Prostate gland (tissue), 2 donors: ENCODE data around the gene EIF4EBP3. TPM values are rescaled to one million over a fixed set of nuclear protein-coding genes. Genes with fewer than 3 reads are reported as not detected.

Source experiments
- DNase-seq: peaks from one replicate; pipeline ENCODE4 v3.0.0-alpha.2; 2019; ENCODE audit warnings: low spot score
- H3K27ac ChIP-seq, 2 donors: fragments of 200-600 bp; sonication (generic); 2 replicates each; pipeline ENCODE4 v1.5.1; 2017 to 2019
- H3K27me3 ChIP-seq: fragments of 200-600 bp; sonication (generic); replicated peaks from 2 replicates; pipeline ENCODE4 v1.5.1; 2019; ENCODE audit not compliant: insufficient read depth
- H3K36me3 ChIP-seq, 2 donors: fragments of 200-600 bp; sonication (generic); 1 replicate in 1 of 2; 2 replicates in 1 of 2; pipeline versions ENCODE4 v1.5.1 to v1.8.1; 2017 to 2019
- H3K4me1 ChIP-seq: fragments of 200-600 bp; sonication (generic); replicated peaks from 2 replicates; pipeline ENCODE4 v1.5.1; 2019
- H3K4me3 ChIP-seq, 2 donors: fragments of 200-600 bp; sonication (generic); 2 replicates each; pipeline ENCODE4 v1.5.1; 2017 to 2019
- H3K9me3 ChIP-seq: fragments of 200-600 bp; sonication (generic); 2 replicates; pipeline ENCODE4 v1.5.1; 2017
- POLR2A ChIP-seq: fragments of 450-650 bp; IDR thresholded peaks from one replicate; pipeline ENCODE4 v1.6.1; 2016; ENCODE audit warnings: antibody characterized with exemption, mild to moderate bottlenecking
- POLR2AphosphoS5 ChIP-seq: sonication (generic); formaldehyde crosslinking; IDR thresholded peaks from one replicate; pipeline ENCODE4 v1.6.1; 2017; ENCODE audit warnings: antibody characterized with exemption
- WGBS: methylation state at CpG from one replicate; pipeline ENCODE4 v1.1.5; 2018; 5-methylcytosine and 5-hydroxymethylcytosine counted together
- intact Hi-C: fragments of 100-400 bp; cut with DNase I; formaldehyde crosslinking; loops from one replicate; pipeline ENCODE4 v1.14.2; 2022
- total RNA-seq, 2 donors: library from RNA; depleted of rRNA; stranded (reverse); fragments of >200 nt; gene quantifications; one replicate each; pipeline ENCODE4 v1.1.0, GENCODE V29; 2016
- TF ChIP-seq, protein P1 (sequence below), 4 experiments: fragments of 200-600 bp in 2 of 4; fragments of 450-650 bp in 2 of 4; sonication (generic) in 2 of 4; IDR thresholded peaks; 1 replicate in 3 of 4; 2 replicates in 1 of 4; pipeline ENCODE4 v1.5.1; 2016 to 2019; ENCODE audit warnings: antibody characterized with exemption in 4 of 4, mild to moderate bottlenecking in 2 of 4, moderate library complexity in 2 of 4

The EIF4EBP3 gene
- total RNA-seq, 2 donors from 2014 or later = 28.3 to 41.4 TPM

DNA sequence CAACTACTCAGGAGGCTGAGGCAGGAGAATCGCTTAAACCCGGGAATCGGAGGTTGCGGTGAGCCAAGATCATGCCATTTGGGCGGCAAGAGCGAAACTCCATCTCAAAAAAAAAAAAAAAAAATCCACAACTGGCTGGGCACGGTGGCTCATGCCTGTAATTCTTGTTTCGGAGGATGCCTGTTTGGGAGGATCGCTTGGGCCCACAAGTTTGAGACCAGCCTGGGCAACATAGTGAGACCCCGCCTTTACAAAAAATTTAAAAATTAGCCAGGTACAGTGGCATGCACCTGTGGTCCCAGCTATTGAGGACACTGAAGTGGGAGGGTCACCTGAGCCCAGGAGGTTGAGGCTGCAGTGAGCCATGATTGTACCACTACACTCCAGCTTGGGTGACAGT, 1.9 kb upstream of the EIF4EBP3 start:
- H3K9me3 ChIP-seq = no peaks in the 10 kb centered on the region
- TF ChIP-seq POLR2AphosphoS5 = no peak
- TF ChIP-seq POLR2A = no peak
- TF ChIP-seq, protein P1, sequence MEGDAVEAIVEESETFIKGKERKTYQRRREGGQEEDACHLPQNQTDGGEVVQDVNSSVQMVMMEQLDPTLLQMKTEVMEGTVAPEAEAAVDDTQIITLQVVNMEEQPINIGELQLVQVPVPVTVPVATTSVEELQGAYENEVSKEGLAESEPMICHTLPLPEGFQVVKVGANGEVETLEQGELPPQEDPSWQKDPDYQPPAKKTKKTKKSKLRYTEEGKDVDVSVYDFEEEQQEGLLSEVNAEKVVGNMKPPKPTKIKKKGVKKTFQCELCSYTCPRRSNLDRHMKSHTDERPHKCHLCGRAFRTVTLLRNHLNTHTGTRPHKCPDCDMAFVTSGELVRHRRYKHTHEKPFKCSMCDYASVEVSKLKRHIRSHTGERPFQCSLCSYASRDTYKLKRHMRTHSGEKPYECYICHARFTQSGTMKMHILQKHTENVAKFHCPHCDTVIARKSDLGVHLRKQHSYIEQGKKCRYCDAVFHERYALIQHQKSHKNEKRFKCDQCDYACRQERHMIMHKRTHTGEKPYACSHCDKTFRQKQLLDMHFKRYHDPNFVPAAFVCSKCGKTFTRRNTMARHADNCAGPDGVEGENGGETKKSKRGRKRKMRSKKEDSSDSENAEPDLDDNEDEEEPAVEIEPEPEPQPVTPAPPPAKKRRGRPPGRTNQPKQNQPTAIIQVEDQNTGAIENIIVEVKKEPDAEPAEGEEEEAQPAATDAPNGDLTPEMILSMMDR (IDR thresholded peaks at IDR 0.05) = no peak
- intact Hi-C loops = loop anchor here (5.0 kb wide), 1 partner anchor 92 kb away; the partner anchor contains the start of gene TMCO6
- WGBS = 98% methylated on average over 10 of the region's 10 CpGs
- peaks cover 0 to 10% of the 10 kb centered on the region in 2 donors for H3K36me3 ChIP-seq
- peak overlapping the region in 1 of 2 donors; percentile 97 for H3K27ac ChIP-seq
- H3K27me3 ChIP-seq = no peaks in the 10 kb centered on the region
- DNase-seq = no peak
- peaks cover 21% of the 10 kb centered on the region for H3K4me1 ChIP-seq
- H3K4me3 ChIP-seq = no peak overlapping the region

DNA sequence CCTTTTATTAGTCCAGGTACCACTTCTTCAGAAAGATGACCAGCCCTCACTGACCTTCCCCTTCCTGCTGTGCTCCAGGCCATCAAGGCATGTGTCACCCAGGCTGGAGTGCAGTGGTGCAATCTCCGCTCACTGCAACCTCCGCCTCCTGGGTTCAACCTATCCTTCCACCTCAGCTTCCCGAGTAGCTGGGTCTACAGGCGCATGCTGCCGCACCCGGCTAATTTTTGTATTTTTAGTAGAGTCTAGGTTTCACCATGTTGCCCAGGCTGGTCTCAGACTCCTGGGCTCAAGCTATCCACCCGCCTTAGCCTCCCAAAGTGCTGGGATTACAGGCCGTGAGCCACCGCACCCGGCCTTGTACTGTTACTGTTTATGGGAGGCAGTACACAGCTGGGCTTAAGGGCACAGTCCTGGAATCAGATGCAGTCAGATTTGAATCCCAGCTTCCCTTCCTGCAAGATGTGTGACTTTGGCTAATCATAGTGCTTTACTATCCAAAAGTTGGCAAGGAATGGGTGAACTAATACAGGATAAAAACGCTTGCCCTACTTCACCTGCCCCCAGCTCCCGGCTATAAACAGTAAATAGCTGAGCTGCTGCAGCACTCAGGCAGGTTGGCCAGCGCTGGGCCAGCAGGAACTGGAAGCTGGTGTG, 483 bp upstream of the EIF4EBP3 start:
- peaks cover 0 to 8% of the 10 kb centered on the region in 2 donors for H3K36me3 ChIP-seq
- H3K27ac ChIP-seq = peak overlapping the region; percentile 94 to 97
- TF ChIP-seq POLR2AphosphoS5 = no peak
- TF ChIP-seq, protein P1 (IDR thresholded peaks at IDR 0.05) = no peak
- TF ChIP-seq POLR2A = no peak
- peaks cover 21% of the 10 kb centered on the region for H3K4me1 ChIP-seq
- H3K27me3 ChIP-seq = no peaks in the 10 kb centered on the region
- H3K4me3 ChIP-seq = peak overlapping the region; percentile 43 to 45
- intact Hi-C loops = loop anchor here (5.0 kb wide), 1 partner anchor 90 kb away; the partner anchor contains the start of gene TMCO6
- WGBS = 38% methylated on average over 13 of the region's 13 CpGs
- H3K9me3 ChIP-seq = no peaks in the 10 kb centered on the region
- DNase-seq = no peak

DNA sequence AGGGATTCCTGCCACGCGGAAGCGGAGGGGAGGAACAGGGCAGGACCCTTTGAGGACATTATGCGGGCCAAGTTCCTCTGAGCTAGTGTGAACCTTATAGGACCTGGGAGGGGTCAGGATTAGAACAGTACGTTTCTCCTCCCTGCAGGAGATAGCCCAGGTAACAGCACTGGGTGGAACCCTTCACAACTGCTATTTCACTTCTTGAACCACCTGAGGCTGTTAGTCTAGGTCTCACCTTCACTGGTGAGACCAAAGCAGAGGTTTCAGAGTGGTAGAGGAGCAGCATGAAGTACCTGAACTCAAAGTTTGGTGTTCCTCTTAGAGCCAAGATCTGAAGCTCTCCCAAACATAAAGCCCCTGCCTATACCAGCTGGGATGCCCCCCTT, 832 bp downstream of the EIF4EBP3 start:
- no peak for DNase-seq
- Histone ChIP-seq H3K27me3 (no peaks in the 10 kb centered on the region), H3K4me3 (peak overlapping the region; percentile 43 to 45), H3K27ac (peak overlapping the region; percentile 94 to 97), H3K9me3 (no peaks in the 10 kb centered on the region), H3K4me1 (peaks cover 21% of the 10 kb centered on the region), H3K36me3 (peaks cover 0 to 5% of the 10 kb centered on the region in 2 donors)
- WGBS = 0% methylated on average over 5 of the region's 5 CpGs
- intact Hi-C loops = loop anchor here (5.0 kb wide), 1 partner anchor 89 kb away; the partner anchor contains the start of gene TMCO6
- TF ChIP-seq POLR2AphosphoS5 (peak; percentile 75), POLR2A (no peak)
- TF ChIP-seq, protein P1 (IDR thresholded peaks at IDR 0.05) = no peak

DNA sequence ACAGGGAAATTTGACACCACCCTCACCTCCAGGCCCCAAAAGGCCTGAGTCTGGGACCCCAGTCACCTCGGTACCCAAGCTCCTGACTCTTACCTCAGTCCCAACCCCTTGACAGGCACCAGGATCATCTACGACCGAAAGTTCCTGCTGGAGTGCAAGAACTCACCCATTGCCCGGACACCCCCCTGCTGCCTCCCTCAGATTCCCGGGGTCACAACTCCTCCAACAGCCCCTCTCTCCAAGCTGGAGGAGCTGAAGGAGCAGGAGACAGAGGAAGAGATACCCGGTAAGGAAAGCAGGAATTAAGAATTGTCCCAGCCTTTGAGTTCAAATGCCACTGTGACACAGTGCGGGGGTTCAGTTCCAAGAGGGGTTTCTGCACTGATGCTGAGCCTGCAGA, 1.3 kb downstream of the EIF4EBP3 start:
- H3K4me3 ChIP-seq = no peak overlapping the region
- H3K36me3 ChIP-seq = peaks cover 0 to 5% of the 10 kb centered on the region in 2 donors
- no peak for TF ChIP-seq POLR2AphosphoS5
- TF ChIP-seq, protein P1 (IDR thresholded peaks at IDR 0.05) = no peak
- no peak for TF ChIP-seq POLR2A
- peaks cover 21% of the 10 kb centered on the region for H3K4me1 ChIP-seq
- H3K9me3 ChIP-seq = no peaks in the 10 kb centered on the region
- no peaks in the 10 kb centered on the region for H3K27me3 ChIP-seq
- intact Hi-C loops = loop anchor here (5.0 kb wide), 1 partner anchor 89 kb away; the partner anchor contains the start of gene TMCO6
- peak overlapping the region; percentile 94 to 97 for H3K27ac ChIP-seq
- WGBS = 86% methylated on average over 7 of the region's 7 CpGs
- DNase-seq = peak; percentile 4
